Right kidney (tissue), 1 donor: ENCODE data around the gene GLYATL1.
"Not testable (repeated sequence)": the region's sequence is repeated elsewhere in the genome, so short reads cannot be mapped to it uniquely, and the experiment has no call there.

Experiments
- DNase-seq: peaks from one replicate; pipeline ENCODE4 v3.0.0-alpha.2; 2016

Gene GLYATL1

GRCh38 chr11:58980159-58980843, 41.0 kb downstream of the GLYATL1 start:
- no peak for DNase-seq

GRCh38 chr11:58992489-58992888, 53.2 kb downstream of the GLYATL1 start:
- DNase-seq: no peak

- DNase-seq: no peak
Measured at GRCh38 chr11:58994171-58994570, 54.9 kb downstream of the GLYATL1 start.

- no peak for DNase-seq
Measured at GRCh38 chr11:58998480-58999290, 59.4 kb downstream of the GLYATL1 start.

GRCh38 chr11:58999291-58999680, 60.0 kb downstream of the GLYATL1 start:
- DNase-seq: no peak

GRCh38 chr11:59000003-59000402, 60.7 kb downstream of the GLYATL1 start:
- no peak for DNase-seq

- DNase-seq: not testable (repeated sequence)
Measured at GRCh38 chr11:59002006-59002405, 62.7 kb downstream of the GLYATL1 start.
